ENCODE results near the gene GLB1L. TPM values are rescaled to one million over a fixed set of nuclear protein-coding genes. Genes with fewer than 3 reads are reported as not detected.

The GLB1L gene
- total RNA-seq, 2 donors from 2014 or later, result 2.1 to 2.5 TPM

DNA sequence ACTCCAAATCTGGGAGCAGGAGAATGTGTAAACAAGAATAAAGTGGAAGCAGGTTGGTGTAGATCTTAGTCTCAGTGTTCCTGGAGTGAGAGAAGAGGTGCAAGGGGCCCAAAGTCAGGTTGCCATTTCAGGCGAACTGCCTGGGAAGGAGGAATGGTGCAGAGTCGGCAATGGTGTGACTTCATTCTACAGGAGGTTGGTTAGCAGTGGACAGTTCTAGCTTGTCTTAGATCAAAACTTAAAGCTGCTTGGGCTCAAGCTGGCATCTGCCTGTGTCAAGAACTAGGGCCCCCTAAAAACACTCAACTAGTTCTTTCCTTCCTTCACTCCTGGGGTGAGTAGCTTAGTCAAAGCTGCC is 3.6 kb upstream of the GLB1L start:
- Histone ChIP-seq H3K4me3 (no peak overlapping the region), H3K9ac (ENCODE audit: low read depth in 2 of 2, low read length in 2 of 2) (peak overlapping the region in 1 of 2 donors; percentile 99), H3K4me1 (peaks cover 37% of the 10 kb centered on the region), H3K9me3 (no peaks in the 10 kb centered on the region), H3K36me3 (no peaks in the 10 kb centered on the region), H3K27me3 (no peaks in the 10 kb centered on the region), H3K27ac (peak overlapping the region; percentile 96)
- no peak for DNase-seq
- intact Hi-C loops (cut with DNase I), result no loop called here
- TF ChIP-seq CTCF (IDR thresholded peaks at IDR 0.05), result no peak

DNA sequence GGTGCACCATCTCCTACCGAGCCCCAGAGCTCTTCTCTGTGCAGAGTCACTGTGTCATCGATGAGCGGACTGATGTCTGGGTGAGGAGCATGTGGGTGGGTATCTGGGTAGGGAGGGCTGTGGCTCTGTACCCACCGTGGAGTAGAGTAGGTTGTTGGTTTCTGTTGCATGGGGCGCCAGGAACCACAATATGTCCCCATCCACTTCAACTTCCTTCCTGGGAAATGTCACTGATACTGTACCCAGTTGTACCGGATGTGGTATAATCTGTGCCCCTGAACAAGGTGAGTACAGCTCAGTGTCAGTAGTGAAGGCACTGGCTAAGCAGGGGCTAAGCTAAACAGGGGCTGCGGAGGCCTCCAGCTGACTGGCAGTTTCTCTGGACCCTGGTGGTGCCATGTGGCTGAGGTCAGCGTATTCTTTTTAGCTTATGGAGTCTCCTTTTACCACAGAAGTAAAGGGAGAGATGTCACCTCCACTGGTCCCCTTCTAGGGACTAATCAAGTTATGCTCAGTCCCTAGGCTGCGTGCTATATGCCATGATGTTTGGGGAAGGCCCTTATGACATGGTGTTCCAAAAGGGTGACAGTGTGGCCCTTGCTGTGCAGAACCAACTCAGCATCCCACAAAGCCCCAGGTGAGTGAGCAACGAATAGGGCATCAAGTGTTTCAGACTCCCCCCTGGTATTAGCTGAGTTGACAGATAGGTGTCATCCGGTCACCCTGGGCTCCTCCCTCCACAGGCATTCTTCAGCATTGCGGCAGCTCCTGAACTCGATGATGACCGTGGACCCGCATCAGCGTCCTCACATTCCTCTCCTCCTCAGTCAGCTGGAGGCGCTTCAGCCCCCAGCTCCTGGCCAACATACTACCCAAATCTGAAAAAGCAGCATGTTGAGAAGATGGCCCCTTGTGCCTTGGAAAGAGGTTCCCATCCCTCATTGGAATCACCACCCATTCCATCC is 2.7 kb upstream of the GLB1L start:
- intact Hi-C loops (cut with DNase I), result no loop called here
- no peaks in the 10 kb centered on the region for H3K36me3 ChIP-seq
- peak overlapping the region in 1 of 2 donors; percentile 55 for H3K9ac ChIP-seq (ENCODE audit: low read depth in 2 of 2, low read length in 2 of 2)
- no peak for TF ChIP-seq CTCF (IDR thresholded peaks at IDR 0.05)
- peak overlapping the region; percentile 96 for H3K27ac ChIP-seq
- H3K4me1 ChIP-seq, result peaks cover 37% of the 10 kb centered on the region
- no peaks in the 10 kb centered on the region for H3K9me3 ChIP-seq
- no peak for DNase-seq
- H3K4me3 ChIP-seq, result no peak overlapping the region
- H3K27me3 ChIP-seq, result no peaks in the 10 kb centered on the region

- H3K9me3 ChIP-seq, result no peaks in the 10 kb centered on the region
- H3K9ac ChIP-seq (ENCODE audit: low read depth in 2 of 2, low read length in 2 of 2), result peak overlapping the region in 1 of 2 donors; percentile 99
- TF ChIP-seq CTCF (IDR thresholded peaks at IDR 0.05), result no peak
- H3K27ac ChIP-seq, result no peak overlapping the region
- peaks cover 37% of the 10 kb centered on the region for H3K4me1 ChIP-seq
- no peaks in the 10 kb centered on the region for H3K36me3 ChIP-seq
- H3K27me3 ChIP-seq, result no peaks in the 10 kb centered on the region
- H3K4me3 ChIP-seq, result no peak overlapping the region
- intact Hi-C loops (cut with DNase I), result no loop called here
- no peak for DNase-seq
Observed at GRCh38 chr2:219246559-219246958, 1.3 kb upstream of the GLB1L start.

- intact Hi-C loops (cut with DNase I), result no loop called here
- DNase-seq, result peak; percentile 46
- Histone ChIP-seq H3K9ac (ENCODE audit: low read depth in 2 of 2, low read length in 2 of 2) (peak overlapping the region; percentile 86 to 99), H3K4me1 (peaks cover 34% of the 10 kb centered on the region), H3K27ac (peak overlapping the region; percentile 88), H3K36me3 (no peaks in the 10 kb centered on the region), H3K4me3 (peak overlapping the region; percentile 73), H3K9me3 (no peaks in the 10 kb centered on the region), H3K27me3 (no peaks in the 10 kb centered on the region)
- TF ChIP-seq CTCF (IDR thresholded peaks at IDR 0.05), result no peak
Observed at GRCh38 chr2:219245899-219246230, 621 bp upstream of the GLB1L start.

- H3K4me3 ChIP-seq, result peak overlapping the region; percentile 73
- no peaks in the 10 kb centered on the region for H3K9me3 ChIP-seq
- intact Hi-C loops (cut with DNase I), result no loop called here
- no peaks in the 10 kb centered on the region for H3K36me3 ChIP-seq
- peak overlapping the region; percentile 86 to 99 for H3K9ac ChIP-seq (ENCODE audit: low read depth in 2 of 2, low read length in 2 of 2)
- no peak for TF ChIP-seq CTCF (IDR thresholded peaks at IDR 0.05)
- DNase-seq, result no peak
- peaks cover 24% of the 10 kb centered on the region for H3K4me1 ChIP-seq
- H3K27me3 ChIP-seq, result no peaks in the 10 kb centered on the region
- H3K27ac ChIP-seq, result peak overlapping the region; percentile 88
Observed at GRCh38 chr2:219244789-219245147, 476 bp downstream of the GLB1L start.

All from colonic mucosa (tissue), 4 donors.